HG03064 (cell line): ENCODE results near the gene NCK1.

Experiments
- ATAC-seq: cut with Tn5 transposase; IDR thresholded peaks from one replicate; pipeline ENCODE4 v1.9.1; 2021; ENCODE audit warnings: low read depth; ENCODE audit not compliant: unreplicated experiment

The NCK1 gene

DNA sequence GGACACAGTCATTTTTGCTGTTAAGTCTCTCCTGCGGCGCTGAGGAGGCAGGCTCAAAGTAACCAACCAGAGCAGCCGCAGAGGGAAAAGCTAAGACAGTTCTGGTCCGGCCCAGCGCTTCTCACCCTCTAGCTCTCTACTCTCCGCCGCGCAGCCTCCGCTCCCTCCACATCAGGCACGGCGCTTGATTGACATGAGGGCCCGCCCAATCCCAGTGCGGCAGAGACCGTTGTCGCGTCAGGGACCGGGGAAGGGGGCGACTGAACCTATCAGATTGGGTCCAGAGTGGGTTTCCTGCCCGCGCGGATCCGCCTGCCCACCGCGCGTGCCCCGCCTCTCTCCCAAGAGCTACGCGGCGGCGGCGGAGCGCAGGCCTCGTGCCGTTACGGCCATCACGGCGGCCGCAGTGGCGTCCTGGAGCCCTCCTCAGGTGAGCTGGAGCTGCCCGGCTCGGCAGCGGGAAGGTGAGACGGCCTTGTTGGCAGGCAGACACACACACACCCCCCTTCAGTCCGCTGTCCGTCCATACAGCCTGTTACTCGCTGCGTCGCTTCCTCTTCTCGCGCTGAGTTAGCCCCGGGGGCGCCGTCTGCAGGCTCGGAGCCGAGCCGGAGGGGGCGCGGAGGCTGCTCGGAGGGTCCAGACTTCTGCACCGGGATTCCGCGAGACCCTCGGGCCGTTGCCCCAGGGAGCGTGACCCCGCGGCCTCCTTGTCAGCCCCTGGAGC, at the start of gene NCK1:
Gene NCK1 (plus strand): TSS at position 319 of the 727 bp plus-strand sequence. CDS start 65,794 bp downstream, outside the sequence.
- peak; percentile 94 for ATAC-seq

DNA sequence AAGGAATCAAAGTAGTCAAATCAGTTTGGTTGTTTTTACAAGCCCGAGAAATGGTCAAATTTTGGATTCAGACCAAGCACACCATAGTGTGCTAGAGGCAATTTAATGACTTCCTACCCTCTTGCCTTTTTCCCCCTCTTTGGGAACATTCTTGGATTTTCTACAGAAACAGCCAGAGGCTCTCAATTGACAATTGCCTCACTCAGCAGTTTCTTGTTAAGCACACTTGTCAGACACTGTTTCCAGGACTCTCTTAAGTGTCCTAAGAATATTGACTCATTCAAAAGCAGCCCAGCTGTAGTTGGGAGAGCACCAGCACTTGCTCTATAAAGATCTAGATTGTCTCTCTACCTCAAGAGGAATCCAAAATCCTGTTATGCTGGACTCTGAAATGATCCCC, 44.6 kb upstream of the NCK1 start:
- no peak for ATAC-seq

DNA sequence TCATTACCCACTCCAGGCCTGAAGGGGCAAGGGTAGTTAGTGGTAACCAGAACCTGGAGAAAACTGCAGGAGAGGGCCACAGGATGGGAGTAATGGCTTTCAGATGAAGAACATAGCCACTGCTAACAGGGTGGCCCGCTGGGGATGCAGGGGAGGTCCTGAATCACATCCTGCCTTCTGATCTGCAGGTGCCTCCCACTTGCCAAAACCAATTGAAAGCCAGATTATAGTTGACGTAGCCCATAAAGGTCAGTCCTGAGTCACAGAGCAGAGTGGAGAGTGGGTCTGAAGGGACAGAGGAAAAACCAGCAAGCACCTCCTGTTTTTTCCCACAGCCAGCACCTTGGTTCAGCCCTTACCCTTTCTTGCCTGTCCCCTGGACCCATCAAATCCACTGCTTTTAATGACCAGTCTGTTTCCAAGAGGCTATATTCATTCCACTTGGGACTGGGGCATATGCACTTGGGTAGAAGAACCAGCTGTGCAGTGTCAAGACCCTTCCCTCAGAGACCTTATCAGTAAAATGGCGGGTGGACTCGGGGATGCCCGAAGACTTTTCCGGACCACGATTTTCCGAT, 43.7 kb upstream of the NCK1 start:
- peak; percentile 63 for ATAC-seq

DNA sequence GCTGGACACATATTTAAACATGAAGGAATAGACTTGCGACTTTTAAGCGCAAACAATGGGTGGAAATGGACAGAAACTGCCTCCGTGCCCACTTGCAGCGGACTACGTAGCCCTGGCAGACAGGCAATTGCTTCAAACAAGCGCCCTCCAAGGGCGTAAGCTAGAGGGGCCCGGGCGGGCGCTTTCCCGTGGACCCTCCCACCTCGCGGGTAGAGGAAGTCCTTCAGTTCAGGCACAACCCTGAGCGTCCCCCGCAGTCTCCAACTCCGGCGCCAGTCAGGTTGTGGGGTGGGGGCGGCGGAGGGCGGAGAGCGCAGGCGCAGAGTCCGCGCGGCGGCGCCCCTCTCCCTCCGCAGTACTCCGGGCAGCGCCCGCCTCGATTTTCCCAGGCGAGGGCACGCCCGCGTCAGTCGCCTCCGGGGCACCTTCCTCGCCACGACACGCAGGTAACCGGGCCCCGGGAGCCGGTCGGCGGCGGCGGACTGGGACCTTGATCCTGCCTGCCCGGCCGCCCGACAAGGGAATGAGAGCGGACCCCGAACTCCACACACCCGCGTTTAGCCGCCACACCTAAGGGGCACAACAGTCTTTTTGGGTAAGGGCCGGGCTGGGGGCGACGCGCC, 43.1 kb upstream of the NCK1 start, which contains the start of gene SLC35G2:
Gene SLC35G2 (plus strand): TSS at position 358 of the 623 bp plus-strand sequence. CDS start 35,335 bp downstream, outside the sequence.
- ATAC-seq, result peak; percentile 36

DNA sequence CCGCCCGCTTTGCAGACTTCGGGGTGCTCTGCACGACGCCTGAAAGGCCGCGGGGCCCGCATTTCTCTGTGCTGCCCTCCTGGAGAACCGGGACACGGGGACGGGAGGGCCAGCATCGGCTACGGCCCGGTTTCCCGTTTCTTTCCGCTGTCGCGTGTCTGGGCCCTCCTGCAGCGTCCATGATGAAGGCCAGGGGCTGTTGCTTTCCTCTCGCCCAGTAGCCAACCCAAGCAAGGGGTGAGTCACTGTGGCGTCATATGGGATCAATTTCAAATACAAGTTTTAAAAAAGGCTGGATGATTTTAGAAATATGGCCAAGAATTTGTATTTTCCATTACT, 42.6 kb upstream of the NCK1 start:
- ATAC-seq, result peak; percentile 3

DNA sequence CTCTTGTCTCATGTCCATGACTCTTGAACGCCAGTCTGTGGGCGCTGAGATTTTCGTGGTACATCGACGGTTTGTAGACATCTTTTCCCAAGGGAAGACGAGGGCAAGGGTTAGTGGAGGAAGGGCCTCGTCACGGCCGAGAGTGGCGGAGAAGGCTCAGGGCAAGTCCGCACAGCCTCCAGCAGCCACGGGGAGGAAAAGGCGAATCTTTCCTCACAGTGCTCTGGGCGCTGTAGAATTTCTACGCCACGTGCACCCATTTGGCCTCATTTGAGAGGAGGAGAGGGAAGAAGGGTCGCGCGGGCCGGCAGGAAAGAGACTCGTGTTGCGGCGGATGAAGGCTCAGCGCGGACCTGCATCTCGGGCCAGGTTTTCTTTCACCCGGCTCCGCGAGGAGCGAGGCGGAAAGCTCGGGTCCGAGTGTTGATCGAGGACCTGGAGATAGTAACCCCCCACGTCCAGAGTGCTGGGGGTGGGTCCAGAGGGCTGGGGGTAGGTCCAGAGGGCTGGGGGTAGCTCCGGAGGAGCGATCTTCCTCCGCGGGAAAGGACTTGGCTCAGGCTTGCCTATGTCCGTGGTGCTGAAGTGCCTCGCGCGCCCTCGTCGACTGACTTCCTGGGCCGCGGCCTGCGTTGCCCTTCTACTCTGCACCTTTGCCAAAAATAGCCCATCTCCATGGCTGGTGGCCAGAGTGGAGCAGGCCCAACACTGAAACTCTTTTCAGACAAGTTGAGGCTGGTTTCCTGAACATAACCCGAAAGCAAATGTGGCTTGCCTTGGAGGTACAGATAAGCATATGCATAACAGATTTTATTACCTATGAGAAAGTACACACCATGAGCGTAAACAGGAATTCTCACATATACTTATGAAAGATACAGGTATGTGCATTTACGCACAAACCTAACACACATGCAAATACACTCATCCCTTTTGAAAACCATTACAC, 42.0 kb upstream of the NCK1 start:
- ATAC-seq, result no peak

DNA sequence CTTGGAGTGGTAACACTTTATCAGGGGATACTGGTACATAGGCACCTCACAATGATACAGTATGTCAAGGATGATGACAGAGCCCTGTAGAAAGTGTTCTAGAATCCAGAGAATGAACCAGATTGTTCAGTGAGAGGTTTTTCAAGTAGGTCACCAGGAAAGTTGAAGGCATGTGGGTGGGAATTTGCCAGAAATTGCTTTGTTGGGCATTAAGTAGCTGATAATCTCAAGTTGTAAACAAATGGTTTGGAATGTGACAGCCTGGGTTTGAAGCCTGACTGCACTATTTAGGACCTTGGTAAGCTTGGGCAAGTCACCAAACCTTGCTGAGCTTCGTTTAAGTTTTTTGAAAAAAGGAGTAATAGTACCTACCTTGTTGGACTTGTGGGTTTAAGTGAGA, 30.5 kb upstream of the NCK1 start:
- ATAC-seq, result no peak

DNA sequence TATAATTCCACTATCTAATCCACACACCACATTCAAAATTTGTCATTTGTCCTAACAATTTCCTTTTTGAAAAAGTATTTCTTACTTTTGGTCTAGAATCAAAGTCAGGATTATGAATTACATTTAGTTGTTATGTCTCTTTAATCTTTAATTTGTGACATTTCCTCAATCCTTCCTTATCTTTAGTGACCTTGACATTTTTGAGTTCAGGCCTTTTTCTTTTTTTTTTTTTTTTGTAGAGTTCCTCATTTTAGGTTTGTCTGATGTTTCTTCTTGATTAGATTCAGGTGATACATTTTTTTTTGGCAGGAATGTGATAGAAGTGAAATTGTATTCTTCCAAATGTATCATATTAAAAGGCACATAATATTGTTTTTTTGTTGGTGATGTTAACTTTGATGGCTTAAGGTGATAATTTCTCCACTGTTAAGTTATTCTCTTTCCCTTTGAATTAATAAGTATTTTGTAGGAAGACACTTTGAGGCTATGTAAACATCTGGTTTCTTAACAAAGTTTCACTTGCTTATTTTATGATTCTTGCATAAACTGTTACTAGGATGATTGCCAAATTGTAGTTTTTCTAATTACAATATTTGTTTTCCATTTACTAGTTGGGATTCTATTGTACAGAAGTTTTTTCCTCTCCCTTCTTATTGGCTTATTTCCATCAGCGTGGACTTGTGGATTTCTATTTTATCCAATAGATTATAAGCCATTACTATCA, 26.8 kb upstream of the NCK1 start:
- ATAC-seq, result no peak

DNA sequence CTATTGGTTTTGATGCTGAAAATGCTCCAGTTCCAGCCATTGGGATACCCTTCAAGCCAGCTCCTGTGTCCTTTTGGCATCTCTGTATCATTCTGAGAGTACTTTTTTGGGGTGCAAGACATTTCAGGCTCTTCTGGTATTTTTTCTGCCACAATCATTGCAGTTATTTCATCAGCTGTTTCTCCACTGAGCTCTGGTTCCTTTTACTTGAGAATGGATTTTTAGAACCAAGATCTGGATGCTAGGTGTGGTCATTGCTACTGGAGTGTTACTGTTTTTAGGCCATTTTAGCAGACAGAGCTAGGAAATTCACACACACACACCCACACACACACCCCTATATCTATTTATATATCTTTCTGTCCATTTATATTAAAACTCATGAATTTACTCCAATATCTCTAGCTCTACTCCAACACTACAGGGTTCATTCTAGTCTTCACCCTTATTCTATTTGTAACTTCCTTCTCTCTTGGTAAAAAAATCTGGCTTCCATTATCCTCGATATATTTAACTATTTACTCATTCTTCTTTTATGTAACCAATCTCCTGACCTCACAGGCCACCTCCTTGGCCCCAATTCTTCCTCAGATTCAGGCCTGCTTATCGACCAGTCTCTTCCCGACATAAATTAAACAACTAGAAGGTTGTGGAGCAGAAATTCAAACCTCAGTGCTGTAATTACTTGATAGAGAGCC, 26.0 kb upstream of the NCK1 start:
- ATAC-seq, result no peak

DNA sequence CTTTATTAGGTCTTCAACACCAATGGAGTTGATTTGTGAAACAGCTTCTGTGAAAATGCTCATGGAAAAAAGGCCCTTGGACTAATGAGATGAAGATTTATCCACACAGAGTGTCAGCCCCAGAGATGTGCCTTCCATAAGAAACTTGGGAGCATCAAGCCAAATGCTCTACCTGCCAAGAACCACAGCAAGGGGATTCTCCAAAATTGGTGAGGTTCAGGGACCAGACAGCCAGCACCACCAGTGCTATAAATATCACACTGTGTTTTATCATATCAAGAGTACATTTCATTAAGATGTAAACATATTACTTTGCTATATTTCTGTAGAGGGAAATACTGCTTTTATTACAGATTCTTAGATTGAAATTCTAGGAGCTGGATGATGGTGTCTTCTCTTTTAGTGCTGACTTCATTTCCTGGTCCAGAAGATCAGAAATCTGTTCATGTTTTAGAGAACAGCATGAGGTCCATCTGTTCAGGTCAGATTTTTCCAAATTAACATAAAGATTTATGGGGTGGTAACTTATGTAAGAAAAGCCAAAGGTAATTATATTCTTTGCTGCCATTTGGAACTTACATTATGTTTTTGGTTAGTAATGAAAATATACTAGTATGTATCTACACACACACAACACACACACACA, 25.4 kb upstream of the NCK1 start:
- ATAC-seq, result no peak

DNA sequence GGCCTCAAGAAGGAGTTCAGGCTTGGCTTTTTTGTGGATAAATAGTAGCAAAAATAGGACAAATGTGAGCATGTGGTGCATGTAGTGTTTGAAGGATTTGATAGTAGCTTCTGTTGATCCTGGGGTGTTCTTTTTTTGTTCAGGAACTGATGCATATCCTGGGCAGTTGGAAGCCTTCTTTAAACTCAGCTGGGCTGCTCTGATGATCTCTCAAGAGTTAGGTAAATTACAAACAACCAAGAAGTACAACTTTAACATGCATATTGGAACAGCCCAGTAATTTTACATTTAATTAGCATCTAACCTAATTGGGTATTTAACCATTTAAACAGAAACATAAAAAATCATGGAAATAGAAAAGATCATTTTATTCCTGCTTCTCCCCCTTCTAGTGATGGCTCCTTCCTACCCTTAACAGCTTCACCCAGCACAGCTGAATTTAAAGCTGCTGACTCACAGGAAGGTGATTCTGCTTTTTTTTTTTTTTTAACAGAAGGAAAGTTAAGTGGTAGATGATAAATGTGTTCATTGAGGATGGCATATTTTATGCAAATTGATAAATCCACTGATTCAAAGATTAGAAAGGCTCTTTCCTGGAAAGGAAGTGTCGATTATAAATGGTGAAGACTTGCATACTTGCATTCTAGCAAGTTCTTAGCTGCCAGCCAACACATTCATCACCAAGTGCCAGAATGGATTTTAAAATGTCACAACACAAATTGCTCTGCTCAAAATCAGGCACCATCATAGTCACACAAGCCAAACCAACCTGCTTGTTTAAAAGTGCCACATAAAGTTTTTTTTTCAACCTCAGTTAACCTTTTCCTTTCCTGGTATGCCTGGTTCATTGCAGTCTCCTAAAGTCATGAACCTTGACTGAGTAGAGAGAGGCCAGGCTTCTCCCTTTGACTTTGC, 23.1 kb upstream of the NCK1 start:
- ATAC-seq, result no peak

DNA sequence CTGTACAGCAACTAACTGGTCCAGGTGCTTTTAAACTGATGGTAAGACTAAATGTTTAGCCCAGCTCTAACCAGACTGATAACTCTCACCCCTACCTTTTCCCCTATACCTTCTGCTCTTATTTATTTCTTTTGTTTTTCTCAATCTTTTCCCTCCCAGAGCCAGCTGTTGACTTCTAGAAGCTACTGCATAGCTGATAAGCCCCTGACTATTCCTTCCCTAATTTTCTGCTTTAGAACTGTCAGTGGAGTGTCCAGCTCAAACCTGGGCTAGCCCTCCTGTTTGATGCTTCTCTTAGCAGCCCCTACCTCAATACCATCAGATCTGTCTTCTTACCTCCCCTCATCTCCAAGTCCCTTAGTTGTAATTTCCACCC, 22.5 kb upstream of the NCK1 start:
- no peak for ATAC-seq

DNA sequence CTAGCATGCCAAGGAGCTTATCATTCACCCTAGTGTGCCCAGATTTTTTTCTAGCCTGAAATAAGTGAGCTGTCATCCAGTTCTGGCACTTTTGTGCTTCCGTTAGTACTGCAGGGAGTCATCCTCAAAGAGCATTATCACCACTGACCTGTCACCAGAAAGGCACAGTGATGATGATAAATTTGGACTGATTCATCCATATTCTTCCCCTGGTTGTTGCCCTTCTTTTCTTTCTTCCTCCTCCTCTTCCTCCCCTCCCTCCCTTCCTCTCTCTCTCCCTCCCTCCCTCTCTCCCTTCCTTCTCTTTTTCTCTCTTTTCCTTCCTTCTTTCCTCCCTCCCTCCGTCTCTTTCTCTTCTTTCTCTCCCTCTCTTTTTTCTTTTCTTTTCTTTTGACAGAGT, 21.8 kb upstream of the NCK1 start:
- no peak for ATAC-seq

DNA sequence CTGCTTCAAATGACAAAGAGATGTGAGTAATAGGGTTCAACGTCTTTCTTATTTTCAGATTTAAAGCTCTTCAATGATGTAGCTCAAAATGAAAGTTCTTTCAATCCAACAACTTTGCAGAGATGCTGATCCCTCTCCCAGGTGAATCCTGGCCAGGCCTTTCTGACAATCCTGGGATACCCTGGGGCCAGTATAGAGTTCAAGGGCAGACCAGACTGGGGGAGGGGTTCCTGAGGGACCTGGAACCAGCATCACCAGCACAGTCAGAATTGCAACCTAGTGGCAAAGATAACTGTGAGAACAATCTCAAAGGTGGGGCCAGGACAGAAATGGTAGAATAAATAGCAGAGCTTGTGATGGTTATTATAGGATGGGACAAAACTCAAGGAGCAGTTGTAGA, 19.7 kb upstream of the NCK1 start:
- ATAC-seq, result no peak

DNA sequence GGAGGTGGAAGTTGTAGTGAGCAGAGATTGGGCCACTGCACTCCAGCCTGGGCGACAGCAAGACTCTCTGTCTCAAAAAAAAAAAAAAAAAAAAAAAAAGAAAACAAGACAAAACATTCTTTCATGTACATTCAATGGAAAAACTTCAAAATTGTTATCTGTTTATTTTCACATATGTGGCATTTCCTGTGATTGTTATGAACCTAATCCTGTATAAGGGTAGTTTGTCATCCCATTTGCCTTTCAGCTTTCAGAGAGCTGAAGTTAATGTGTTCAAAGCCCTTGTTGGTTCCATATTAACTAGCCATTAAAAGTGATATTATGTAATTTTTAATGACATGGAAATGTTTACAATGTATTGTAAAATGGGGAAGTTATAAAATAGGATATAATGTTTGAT, 17.3 kb upstream of the NCK1 start:
- ATAC-seq, result no peak

DNA sequence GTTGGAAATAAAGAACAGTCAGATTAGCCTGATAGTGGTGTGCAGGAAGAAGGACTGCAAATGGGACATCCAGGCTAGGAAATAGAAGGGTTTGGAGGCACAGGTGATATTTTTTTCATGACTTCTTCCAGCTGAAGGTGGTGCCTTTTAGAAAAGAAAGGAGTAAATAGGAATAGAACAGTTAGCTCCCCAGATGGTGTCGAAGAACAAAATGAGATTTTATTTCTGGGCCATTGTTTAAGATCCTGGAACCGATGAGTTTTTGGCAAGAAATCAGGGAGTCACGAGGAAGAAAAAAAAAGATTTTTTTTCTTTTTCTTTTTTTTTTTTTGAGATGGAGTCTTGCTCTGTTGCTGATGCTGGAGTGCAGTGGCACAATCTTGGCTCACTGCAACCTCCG, 9.8 kb upstream of the NCK1 start:
- ATAC-seq, result no peak

DNA sequence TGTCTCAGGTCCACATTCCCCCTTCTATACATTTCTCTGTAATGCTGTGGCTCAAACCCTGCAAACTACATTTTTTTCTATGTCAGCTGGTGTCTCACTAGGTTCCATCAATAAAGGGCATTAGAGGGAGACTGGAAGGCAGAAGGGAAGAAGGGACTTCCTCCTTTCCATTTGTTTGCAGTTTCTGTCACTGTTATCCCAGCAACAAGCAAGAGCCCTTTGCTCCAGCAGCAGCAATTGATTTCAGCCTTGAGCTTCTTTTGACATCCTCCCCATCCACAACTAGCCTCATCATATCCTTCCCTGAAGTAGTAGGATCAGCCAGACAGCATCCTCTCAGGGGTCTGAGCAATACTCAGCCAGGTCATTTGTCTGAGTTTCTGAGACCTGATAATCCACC, 5.3 kb upstream of the NCK1 start:
- no peak for ATAC-seq

DNA sequence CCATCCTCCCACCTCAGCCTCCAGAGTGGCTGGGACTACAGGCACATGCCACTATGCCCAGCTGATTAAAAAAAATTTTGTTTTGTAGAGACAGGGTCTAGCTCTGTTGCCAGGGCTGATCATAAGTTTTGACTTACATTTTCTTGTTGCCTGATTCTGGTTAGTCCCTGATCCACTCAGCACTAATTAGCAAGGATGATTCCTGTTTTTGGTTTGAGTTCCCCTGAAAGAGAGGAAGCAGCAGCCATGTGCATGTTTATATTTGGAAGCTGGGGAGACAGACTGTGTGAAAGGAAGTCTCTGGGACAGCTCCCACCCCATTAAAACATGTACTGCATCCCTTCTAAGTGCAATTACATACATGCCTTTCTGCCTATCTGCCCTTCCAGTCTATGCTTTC, 3.6 kb upstream of the NCK1 start:
- ATAC-seq, result no peak
